Epithelial cell of proximal tubule (primary cell): ENCODE results near the gene CACNA1E. TPM values are rescaled to one million over a fixed set of nuclear protein-coding genes. Genes with fewer than 3 reads are reported as not detected.

Source experiments
- DNase-seq: peaks from one replicate; pipeline ENCODE4 v3.0.0-alpha.2; 2011; ENCODE audit warnings: low read depth
- H3K4me3 ChIP-seq: 2 replicates; pipeline ENCODE4 v1.5.1; 2011; ENCODE audit warnings: low read depth, mild to moderate bottlenecking, low read length
- total RNA-seq: library from RNA; depleted of rRNA; stranded (reverse); fragments of >200 nt; gene quantifications from 2 replicates; pipeline ENCODE4 v1.2.3, GENCODE V29; 2015
- TF ChIP-seq, protein P1 (sequence below): conservative IDR thresholded peaks from 2 replicates; pipeline ENCODE4 v1.5.1; 2012; ENCODE audit warnings: low read depth, mild to moderate bottlenecking, low read length

CACNA1E gene
- total RNA-seq, 1 donor from 2014 or later: 0.06 TPM

GRCh38 chr1:181490740-181491712 is 7.7 kb downstream of the CACNA1E start:
- TF ChIP-seq, protein P1, sequence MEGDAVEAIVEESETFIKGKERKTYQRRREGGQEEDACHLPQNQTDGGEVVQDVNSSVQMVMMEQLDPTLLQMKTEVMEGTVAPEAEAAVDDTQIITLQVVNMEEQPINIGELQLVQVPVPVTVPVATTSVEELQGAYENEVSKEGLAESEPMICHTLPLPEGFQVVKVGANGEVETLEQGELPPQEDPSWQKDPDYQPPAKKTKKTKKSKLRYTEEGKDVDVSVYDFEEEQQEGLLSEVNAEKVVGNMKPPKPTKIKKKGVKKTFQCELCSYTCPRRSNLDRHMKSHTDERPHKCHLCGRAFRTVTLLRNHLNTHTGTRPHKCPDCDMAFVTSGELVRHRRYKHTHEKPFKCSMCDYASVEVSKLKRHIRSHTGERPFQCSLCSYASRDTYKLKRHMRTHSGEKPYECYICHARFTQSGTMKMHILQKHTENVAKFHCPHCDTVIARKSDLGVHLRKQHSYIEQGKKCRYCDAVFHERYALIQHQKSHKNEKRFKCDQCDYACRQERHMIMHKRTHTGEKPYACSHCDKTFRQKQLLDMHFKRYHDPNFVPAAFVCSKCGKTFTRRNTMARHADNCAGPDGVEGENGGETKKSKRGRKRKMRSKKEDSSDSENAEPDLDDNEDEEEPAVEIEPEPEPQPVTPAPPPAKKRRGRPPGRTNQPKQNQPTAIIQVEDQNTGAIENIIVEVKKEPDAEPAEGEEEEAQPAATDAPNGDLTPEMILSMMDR: no peak
- no peak for DNase-seq
- H3K4me3 ChIP-seq: no peak overlapping the region

DNA sequence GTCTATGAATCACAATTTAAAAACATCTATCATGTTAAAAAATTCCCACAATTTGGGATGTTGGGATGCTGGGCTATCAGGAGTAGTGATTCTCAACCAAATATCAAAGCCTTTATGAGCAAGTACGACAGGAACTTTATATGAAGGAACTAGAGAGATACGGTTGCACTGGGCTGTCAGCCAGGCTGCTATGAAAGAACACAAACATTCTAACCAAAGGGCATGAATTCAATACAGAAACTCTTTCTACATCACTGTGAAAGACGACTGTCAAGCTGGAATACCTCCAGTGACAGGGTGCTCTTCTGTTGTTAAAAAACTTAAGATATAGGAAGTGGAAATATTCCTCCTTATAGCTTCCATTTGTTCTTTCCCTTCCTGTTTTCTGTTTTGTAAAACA is 9.8 kb downstream of the CACNA1E start:
- no peak overlapping the region for H3K4me3 ChIP-seq
- no peak for DNase-seq
- TF ChIP-seq, protein P1: no peak

- no peak overlapping the region for H3K4me3 ChIP-seq
- DNase-seq: no peak
- TF ChIP-seq, protein P1: no peak
These were observed 10.6 kb downstream of the CACNA1E start for GRCh38 chr1:181493885-181494284.

DNA sequence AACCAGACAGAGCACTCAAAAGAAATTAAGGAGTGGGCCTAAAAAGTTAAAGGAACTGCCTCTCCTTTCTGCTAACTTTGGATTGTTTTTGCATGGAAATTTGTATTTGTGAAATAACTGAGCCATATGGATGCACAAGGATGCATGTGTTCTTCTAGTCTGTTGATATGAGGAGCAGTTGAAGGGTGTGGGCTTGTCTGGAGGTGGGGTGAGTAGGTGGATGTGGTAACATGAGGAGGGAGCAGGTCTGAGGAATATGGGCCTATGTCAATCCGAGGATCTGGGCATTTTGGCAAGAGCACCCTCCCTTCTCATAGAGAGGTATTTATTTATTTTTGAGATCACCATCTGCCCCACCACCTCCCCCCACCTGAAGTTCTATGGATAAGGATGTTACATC is 13.4 kb downstream of the CACNA1E start:
- TF ChIP-seq, protein P1: no peak
- no peak for DNase-seq

DNA sequence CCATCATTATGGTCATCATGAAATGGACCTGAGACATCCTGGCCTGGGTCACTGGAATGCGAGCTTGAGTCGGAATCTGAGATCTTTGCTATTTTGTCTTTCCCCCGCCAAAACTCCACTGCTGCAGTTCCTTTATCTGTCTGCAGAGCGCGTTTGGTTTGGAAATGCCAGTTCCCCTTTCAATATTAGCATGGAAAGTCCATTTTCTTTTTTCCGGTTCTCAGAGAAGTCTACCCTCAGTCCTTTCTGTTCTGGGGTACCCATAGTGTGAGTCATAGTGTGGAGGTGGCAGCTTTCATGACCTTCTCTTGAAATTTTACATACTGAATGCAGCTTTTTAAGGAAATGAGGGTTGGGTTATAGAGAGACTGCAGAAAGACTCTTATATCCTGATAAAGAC is 14.6 kb downstream of the CACNA1E start:
- no peak for DNase-seq
- TF ChIP-seq, protein P1: no peak
- H3K4me3 ChIP-seq: no peak overlapping the region

More for the DNA sequence above, 13.4 kb downstream of the CACNA1E start:
- H3K4me3 ChIP-seq: no peak overlapping the region

GRCh38 chr1:181499825-181500224 is 16.5 kb downstream of the CACNA1E start:
- TF ChIP-seq, protein P1: no peak
- DNase-seq: no peak
- no peak overlapping the region for H3K4me3 ChIP-seq
